Loucy (cell line): ENCODE data around the gene EBF3.

ENCODE experiments used
- H2AFZ ChIP-seq: fragments of 200-600 bp; sonication (generic); 2 replicates; pipeline ENCODE4 v1.6.0; 2016; ENCODE audit warnings: antibody characterized with exemption, mild to moderate bottlenecking, low read length, moderate library complexity
- H3F3A ChIP-seq: fragments of 200-600 bp; 2 replicates; pipeline ENCODE4 v1.6.0; 2016; ENCODE audit warnings: antibody characterized with exemption, low read depth, mild to moderate bottlenecking
- H3K27me3 ChIP-seq: fragments of 200-600 bp; sonication (generic); 2 replicates; pipeline ENCODE4 v1.6.1; 2014; ENCODE audit warnings: low read length, mild to moderate bottlenecking; ENCODE audit not compliant: insufficient read depth, poor library complexity, severe bottlenecking
- H3K36me3 ChIP-seq: fragments of 200-600 bp; sonication (generic); 2 replicates; pipeline ENCODE4 v1.6.1; 2016; ENCODE audit warnings: low read length; ENCODE audit not compliant: insufficient read depth
- H3K4me1 ChIP-seq: fragments of 200-600 bp; sonication (generic); 2 replicates; pipeline ENCODE4 v1.5.1; 2014; ENCODE audit warnings: low read length, mild to moderate bottlenecking; ENCODE audit not compliant: insufficient read depth, poor library complexity, severe bottlenecking
- H3K4me2 ChIP-seq: fragments of 200-600 bp; sonication (generic); 2 replicates; pipeline ENCODE4 v1.6.0; 2014; ENCODE audit warnings: antibody characterized with exemption, low read length, low read depth, mild to moderate bottlenecking; ENCODE audit not compliant: poor library complexity, severe bottlenecking
- H3K4me3 ChIP-seq: fragments of 200-600 bp; sonication (generic); 2 replicates; pipeline ENCODE4 v1.5.1; 2014; ENCODE audit warnings: low read length, mild to moderate bottlenecking, mixed read lengths; ENCODE audit not compliant: poor library complexity, severe bottlenecking
- H3K79me2 ChIP-seq: fragments of 200-600 bp; sonication (generic); 2 replicates; pipeline ENCODE4 v1.6.1; 2014; ENCODE audit warnings: low read length; ENCODE audit not compliant: insufficient read depth
- H3K9ac ChIP-seq: fragments of 200-600 bp; sonication (generic); 2 replicates; pipeline ENCODE4 v1.6.0; 2014; ENCODE audit warnings: mild to moderate bottlenecking, low read depth, low read length, moderate library complexity; ENCODE audit not compliant: poor library complexity, severe bottlenecking
- H3K9me2 ChIP-seq: fragments of 200-600 bp; sonication (generic); replicated peaks from 2 replicates; pipeline ENCODE4 v1.6.1; 2016; ENCODE audit warnings: low read depth, low read length, mixed read lengths
- H3K9me3 ChIP-seq: fragments of 200-600 bp; sonication (generic); 2 replicates; pipeline ENCODE4 v1.6.1; 2014; ENCODE audit warnings: mild to moderate bottlenecking, antibody characterized with exemption, low read length, low read depth; ENCODE audit not compliant: insufficient read depth
- H4K20me1 ChIP-seq: fragments of 200-600 bp; sonication (generic); 2 replicates; pipeline ENCODE4 v1.6.0; 2014; ENCODE audit warnings: antibody characterized with exemption, low read length, mild to moderate bottlenecking; ENCODE audit not compliant: insufficient read depth, poor library complexity, severe bottlenecking
- EZH2phosphoT487 ChIP-seq: fragments of 200-600 bp; IDR thresholded peaks from 2 replicates; pipeline ENCODE4 v1.6.1; 2018; ENCODE audit warnings: antibody characterized with exemption, mild to moderate bottlenecking, moderate library complexity, borderline replicate concordance
- TF ChIP-seq, protein P1 (sequence below): fragments of 200-600 bp; sonication (generic); conservative IDR thresholded peaks from 2 replicates; pipeline ENCODE4 v1.5.1; 2014; ENCODE audit warnings: mild to moderate bottlenecking, antibody characterized with exemption, low read length

EBF3 gene

DNA sequence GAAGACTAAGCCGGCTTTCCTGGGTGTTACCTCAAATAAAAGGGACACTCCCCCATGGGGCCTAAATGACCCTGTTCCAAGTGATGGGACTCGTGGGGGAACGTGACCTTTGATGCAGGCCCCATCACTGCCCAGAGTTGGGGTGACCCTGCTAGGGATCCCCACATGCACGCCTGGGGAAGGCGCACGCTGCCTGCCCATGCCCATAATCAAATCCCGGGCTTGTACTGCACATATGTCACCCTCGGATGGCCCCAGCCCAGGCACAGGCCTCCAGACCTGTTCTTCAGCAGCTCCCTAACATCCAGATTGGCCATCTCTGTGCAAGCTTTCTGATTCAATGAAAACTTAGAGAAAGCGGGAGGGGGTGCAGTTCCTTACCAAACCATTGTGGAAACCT, 14.7 kb downstream of the EBF3 start:
- TF ChIP-seq, protein P1, sequence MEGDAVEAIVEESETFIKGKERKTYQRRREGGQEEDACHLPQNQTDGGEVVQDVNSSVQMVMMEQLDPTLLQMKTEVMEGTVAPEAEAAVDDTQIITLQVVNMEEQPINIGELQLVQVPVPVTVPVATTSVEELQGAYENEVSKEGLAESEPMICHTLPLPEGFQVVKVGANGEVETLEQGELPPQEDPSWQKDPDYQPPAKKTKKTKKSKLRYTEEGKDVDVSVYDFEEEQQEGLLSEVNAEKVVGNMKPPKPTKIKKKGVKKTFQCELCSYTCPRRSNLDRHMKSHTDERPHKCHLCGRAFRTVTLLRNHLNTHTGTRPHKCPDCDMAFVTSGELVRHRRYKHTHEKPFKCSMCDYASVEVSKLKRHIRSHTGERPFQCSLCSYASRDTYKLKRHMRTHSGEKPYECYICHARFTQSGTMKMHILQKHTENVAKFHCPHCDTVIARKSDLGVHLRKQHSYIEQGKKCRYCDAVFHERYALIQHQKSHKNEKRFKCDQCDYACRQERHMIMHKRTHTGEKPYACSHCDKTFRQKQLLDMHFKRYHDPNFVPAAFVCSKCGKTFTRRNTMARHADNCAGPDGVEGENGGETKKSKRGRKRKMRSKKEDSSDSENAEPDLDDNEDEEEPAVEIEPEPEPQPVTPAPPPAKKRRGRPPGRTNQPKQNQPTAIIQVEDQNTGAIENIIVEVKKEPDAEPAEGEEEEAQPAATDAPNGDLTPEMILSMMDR: no peak
- TF ChIP-seq EZH2phosphoT487: no peak
- Histone ChIP-seq H3K36me3 (no peaks in the 10 kb centered on the region), H3K9ac (no peak overlapping the region), H2AFZ (no peak overlapping the region), H3F3A (no peaks in the 10 kb centered on the region), H3K9me2 (no peaks in the 10 kb centered on the region), H3K4me3 (no peak overlapping the region), H3K4me2 (no peak overlapping the region), H3K79me2 (no peaks in the 10 kb centered on the region), H3K27me3 (no peaks in the 10 kb centered on the region), H3K9me3 (no peaks in the 10 kb centered on the region), H3K4me1 (no peaks in the 10 kb centered on the region), H4K20me1 (no peaks in the 10 kb centered on the region)

DNA sequence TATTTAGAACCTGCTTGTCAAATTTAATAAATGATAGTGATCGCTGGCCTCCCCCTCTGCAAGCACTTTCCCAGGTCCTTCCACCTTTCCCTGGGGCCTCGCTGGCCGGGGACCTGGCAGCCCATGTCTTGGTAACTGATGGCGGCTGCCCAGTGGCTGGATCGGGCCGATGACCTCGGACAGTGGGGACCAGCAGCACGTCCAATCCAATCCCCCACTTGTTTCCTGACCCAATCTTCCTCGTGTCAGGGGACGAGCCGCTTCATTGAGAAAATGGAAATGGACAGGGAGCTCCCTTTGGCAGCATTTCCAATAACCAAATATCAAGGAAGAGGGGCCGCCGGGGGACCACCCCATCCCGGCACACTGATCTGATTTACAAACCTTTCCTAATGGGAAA, 17.2 kb downstream of the EBF3 start:
- no peak overlapping the region for H3K4me3 ChIP-seq
- no peak overlapping the region for H3K9ac ChIP-seq
- H3K9me3 ChIP-seq: no peaks in the 10 kb centered on the region
- H4K20me1 ChIP-seq: no peaks in the 10 kb centered on the region
- no peaks in the 10 kb centered on the region for H3K9me2 ChIP-seq
- H2AFZ ChIP-seq: no peak overlapping the region
- H3K36me3 ChIP-seq: no peaks in the 10 kb centered on the region
- H3F3A ChIP-seq: no peaks in the 10 kb centered on the region
- TF ChIP-seq, protein P1: no peak
- no peak for TF ChIP-seq EZH2phosphoT487
- no peak overlapping the region for H3K4me2 ChIP-seq
- no peaks in the 10 kb centered on the region for H3K27me3 ChIP-seq
- no peaks in the 10 kb centered on the region for H3K4me1 ChIP-seq
- H3K79me2 ChIP-seq: no peaks in the 10 kb centered on the region

DNA sequence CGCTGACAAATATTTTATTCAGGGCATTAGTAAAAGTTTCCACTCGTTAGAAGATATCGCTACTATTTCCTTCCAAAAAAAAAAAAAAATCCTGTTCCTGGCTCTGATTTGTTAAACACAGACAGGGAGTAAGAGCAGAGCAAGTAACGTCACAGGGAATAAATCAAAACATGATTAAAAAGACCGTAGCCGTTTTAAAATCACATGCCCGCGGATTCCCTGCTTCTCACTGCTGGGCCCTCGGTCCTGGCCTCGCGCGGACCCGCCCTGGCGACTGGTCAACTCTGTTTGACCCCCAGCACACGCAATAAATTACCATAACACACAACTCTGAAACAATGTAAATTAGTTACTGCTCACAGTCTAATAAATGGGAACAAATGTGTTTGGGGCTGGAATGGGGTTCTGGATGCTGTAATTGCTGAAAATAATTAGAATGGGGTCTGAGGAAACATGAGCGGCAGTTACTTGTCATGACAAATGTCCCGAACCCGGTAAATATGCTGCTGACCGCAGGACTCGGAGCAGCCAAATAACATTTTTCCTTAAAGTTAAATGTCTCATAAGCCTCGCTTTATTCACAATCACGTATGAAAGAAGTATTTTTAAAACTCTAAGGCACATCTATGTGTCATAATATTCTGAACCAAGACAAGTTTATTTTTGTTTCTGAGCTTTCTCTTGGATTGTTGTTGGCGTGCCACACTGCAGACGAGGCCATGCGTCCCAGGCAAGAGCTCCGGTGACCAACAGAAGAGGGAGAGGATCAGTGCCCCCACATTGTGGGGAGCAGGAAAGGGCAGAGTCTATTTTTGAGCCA, 17.9 kb downstream of the EBF3 start:
- Histone ChIP-seq H2AFZ (no peak overlapping the region), H3K27me3 (no peaks in the 10 kb centered on the region), H3K4me3 (no peak overlapping the region), H3K79me2 (no peaks in the 10 kb centered on the region), H3K9ac (no peak overlapping the region), H3K4me2 (no peak overlapping the region), H3F3A (no peaks in the 10 kb centered on the region), H3K9me3 (no peaks in the 10 kb centered on the region), H3K4me1 (no peaks in the 10 kb centered on the region), H3K9me2 (no peaks in the 10 kb centered on the region), H4K20me1 (no peaks in the 10 kb centered on the region), H3K36me3 (no peaks in the 10 kb centered on the region)
- no peak for TF ChIP-seq EZH2phosphoT487
- TF ChIP-seq, protein P1: no peak
